Measurements from ENCODE around the gene FREM2. TPM values are rescaled to one million over a fixed set of nuclear protein-coding genes. Genes with fewer than 3 reads are reported as not detected.

The FREM2 gene
- total and polyA plus RNA-seq, 2 of the 13 experiments (the other 11 are each of a cell fraction or from before 2014, with no cell fraction given): not detected

- intact Hi-C loops (cut with micrococcal nuclease; ENCODE audit: unreplicated experiment): no loop called here
- no peaks in the 10 kb centered on the region for H3K4me1 ChIP-seq (ENCODE audit: insufficient read depth, low read length)
- POLR2A ChIA-PET: no interaction called here
- no peaks in the 10 kb centered on the region for H4K20me1 ChIP-seq (ENCODE audit: insufficient read depth, low read length)
- BruUV-seq (replicated peaks): no TSS peak
- TF ChIP-seq ZNF337 (CRISPR knock-in tag; IDR thresholded peaks at IDR 0.05; ENCODE audit: borderline replicate concordance, low read depth): no peak
- TF ChIP-seq ELF4 (CRISPR knock-in tag; IDR thresholded peaks at IDR 0.05; ENCODE audit: borderline replicate concordance): no peak
- no peak for TF ChIP-seq MAF1 (CRISPR knock-in tag; IDR thresholded peaks at IDR 0.05; ENCODE audit: borderline replicate concordance)
- TF ChIP-seq ZNF577 (CRISPR knock-in tag; IDR thresholded peaks at IDR 0.05; ENCODE audit: borderline replicate concordance, low read depth): no peak
- TF ChIP-seq, protein P1, sequence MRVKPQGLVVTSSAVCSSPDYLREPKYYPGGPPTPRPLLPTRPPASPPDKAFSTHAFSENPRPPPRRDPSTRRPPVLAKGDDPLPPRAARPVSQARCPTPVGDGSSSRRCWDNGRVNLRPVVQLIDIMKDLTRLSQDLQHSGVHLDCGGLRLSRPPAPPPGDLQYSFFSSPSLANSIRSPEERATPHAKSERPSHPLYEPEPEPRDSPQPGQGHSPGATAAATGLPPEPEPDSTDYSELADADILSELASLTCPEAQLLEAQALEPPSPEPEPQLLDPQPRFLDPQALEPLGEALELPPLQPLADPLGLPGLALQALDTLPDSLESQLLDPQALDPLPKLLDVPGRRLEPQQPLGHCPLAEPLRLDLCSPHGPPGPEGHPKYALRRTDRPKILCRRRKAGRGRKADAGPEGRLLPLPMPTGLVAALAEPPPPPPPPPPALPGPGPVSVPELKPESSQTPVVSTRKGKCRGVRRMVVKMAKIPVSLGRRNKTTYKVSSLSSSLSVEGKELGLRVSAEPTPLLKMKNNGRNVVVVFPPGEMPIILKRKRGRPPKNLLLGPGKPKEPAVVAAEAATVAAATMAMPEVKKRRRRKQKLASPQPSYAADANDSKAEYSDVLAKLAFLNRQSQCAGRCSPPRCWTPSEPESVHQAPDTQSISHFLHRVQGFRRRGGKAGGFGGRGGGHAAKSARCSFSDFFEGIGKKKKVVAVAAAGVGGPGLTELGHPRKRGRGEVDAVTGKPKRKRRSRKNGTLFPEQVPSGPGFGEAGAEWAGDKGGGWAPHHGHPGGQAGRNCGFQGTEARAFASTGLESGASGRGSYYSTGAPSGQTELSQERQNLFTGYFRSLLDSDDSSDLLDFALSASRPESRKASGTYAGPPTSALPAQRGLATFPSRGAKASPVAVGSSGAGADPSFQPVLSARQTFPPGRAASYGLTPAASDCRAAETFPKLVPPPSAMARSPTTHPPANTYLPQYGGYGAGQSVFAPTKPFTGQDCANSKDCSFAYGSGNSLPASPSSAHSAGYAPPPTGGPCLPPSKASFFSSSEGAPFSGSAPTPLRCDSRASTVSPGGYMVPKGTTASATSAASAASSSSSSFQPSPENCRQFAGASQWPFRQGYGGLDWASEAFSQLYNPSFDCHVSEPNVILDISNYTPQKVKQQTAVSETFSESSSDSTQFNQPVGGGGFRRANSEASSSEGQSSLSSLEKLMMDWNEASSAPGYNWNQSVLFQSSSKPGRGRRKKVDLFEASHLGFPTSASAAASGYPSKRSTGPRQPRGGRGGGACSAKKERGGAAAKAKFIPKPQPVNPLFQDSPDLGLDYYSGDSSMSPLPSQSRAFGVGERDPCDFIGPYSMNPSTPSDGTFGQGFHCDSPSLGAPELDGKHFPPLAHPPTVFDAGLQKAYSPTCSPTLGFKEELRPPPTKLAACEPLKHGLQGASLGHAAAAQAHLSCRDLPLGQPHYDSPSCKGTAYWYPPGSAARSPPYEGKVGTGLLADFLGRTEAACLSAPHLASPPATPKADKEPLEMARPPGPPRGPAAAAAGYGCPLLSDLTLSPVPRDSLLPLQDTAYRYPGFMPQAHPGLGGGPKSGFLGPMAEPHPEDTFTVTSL (CRISPR knock-in tag; IDR thresholded peaks at IDR 0.05; ENCODE audit: borderline replicate concordance): no peak
- no peak for TF ChIP-seq KMT2B (CRISPR knock-in tag; IDR thresholded peaks at IDR 0.05)
- TF ChIP-seq HNF4G (IDR thresholded peaks at IDR 0.05; ENCODE audit: borderline replicate concordance, low read depth, low read length): no peak
- no peak for TF ChIP-seq HNF4G (CRISPR knock-in tag; IDR thresholded peaks at IDR 0.05; ENCODE audit: borderline replicate concordance, low read depth)
- WGBS (ENCODE audit: low lambda C conversion rate): 1% methylated on average over 8 of the region's 8 CpGs
- no peak overlapping the region for H2AFZ ChIP-seq (ENCODE audit: low read length)
- H3K27me3 ChIP-seq (ENCODE audit: control insufficient read depth in 1 of 2, insufficient read depth in 2 of 2, low read length in 2 of 2): no peaks in the 10 kb centered on the region
- in situ Hi-C loops (cut with HindIII; ENCODE audit: extremely low pct_ligation_motif_present, low pct_unique_long_range_greater_than_20kb): no loop called here
- H3K4me2 ChIP-seq (ENCODE audit: low read depth, low read length): no peak overlapping the region
- no peaks in the 10 kb centered on the region for H3K79me2 ChIP-seq (ENCODE audit: insufficient read depth, low read length)
- H3K27ac ChIP-seq (ENCODE audit: extremely low read length, insufficient read depth, low read length): no peak overlapping the region
- no peak for ATAC-seq
- FAIRE-seq: no peak
- DNase-seq (ENCODE audit: low spot score): no peak
- no peak overlapping the region for H3K4me3 ChIP-seq (replicated peaks in 1 of 3; ENCODE audit: insufficient read depth in 1 of 3, low read depth in 2 of 3, low read length in 3 of 3)
- no peaks in the 10 kb centered on the region for H3K9me3 ChIP-seq (ENCODE audit: low read length)
- H3K36me3 ChIP-seq (replicated peaks in 1 of 2; ENCODE audit: control insufficient read depth in 1 of 2, insufficient read depth in 2 of 2, low read length in 2 of 2): no peaks in the 10 kb centered on the region
- CTCF ChIA-PET (ENCODE audit: low intra/inter-chr PET ratio, low total read pairs): no interaction called here
- no peak overlapping the region for H3K9ac ChIP-seq (ENCODE audit: insufficient read depth, low read depth, low read length)
Observed at GRCh38 chr13:38821770-38822551, 135.1 kb downstream of the FREM2 start.
